GM18873 (cell line): Measurements from ENCODE around the gene EPS8.
A peak's percentile ranks its signal among the peaks of the same experiment; 100 is the strongest.
"Not testable (repeated sequence)": the region's sequence is repeated elsewhere in the genome, so short reads cannot be mapped to it uniquely, and the experiment has no call there.

Source experiments
- ATAC-seq: cut with Tn5 transposase; IDR thresholded peaks from one replicate; pipeline ENCODE4 v1.9.1; 2021; ENCODE audit warnings: mild to moderate bottlenecking, moderate library complexity, moderate number of reproducible peaks; ENCODE audit not compliant: unreplicated experiment, low FRiP score

The EPS8 gene

DNA sequence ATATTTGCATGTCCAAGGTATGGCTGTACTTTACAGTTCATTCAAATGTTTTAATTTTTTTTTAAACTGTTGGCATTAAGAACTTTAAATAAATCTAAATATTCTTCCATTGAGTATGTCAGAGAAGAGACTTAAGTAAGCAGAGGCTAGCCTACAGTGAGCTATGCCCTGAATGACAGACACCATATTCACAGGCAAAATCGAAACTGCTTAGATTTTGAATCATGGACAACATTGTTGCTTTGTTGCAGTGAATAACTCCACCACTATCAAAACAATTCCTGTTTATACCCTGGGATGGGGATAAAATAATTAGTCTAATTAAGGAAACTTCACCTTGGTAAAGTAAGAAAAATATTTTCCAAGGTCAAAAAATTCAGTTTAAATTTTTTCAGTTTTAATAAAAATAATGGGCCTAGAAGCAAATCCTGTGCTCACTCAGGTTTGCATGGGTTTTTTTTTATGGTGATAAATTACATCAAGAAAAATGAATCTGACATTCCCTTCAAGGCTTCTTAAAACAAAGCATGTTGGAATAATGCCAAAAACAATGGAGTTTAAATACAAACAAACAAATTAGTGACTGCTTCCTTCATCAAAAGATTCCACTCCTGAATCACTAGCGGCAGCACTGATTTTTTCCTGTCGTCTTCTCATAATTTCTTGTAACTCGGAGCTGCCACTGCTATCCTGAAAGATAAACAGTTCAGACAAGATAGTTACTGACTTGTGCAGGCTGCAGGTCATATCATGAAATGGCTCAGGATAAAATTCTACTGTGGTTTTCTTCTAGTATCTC is 168.2 kb downstream of the EPS8 start:
- no peak for ATAC-seq

DNA sequence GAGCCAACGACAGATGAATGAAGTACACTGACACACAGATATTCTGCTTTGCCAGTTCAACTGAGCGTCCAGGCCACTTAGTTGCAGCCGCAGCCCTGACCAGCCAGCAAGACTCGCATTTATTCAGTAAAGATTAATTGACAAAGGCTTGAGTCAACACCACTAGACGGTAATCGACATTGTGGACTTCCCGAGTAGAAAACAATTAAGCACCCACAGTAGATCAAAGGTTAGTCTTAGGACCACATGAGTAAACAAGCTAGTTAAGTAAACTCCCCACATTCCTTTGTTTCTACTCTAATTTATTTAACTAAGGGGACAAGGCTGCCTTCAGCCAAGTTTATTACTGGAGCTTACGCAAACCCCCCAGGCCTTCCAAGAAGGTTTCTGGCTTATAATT is 172.7 kb downstream of the EPS8 start:
- ATAC-seq, result not testable (repeated sequence)

DNA sequence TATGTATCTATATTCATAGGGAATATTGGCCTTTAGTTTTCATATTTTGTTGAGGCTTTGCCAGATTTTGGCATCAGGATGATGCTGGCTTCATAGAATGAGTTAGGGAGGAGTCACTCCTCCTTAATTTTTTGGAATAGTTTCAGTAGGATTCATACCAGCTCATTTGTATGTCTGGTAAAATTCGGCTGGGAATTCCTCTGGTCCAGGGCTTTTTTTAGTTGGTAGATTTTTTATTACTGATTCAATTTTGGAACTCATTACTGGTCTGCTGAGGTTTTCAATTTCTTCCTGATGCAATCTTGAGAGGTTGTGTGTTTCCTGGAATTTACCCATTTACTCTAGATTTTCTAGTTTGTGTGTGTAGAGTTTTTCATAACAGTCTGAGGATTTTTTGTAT is 175.2 kb downstream of the EPS8 start:
- no peak for ATAC-seq

DNA sequence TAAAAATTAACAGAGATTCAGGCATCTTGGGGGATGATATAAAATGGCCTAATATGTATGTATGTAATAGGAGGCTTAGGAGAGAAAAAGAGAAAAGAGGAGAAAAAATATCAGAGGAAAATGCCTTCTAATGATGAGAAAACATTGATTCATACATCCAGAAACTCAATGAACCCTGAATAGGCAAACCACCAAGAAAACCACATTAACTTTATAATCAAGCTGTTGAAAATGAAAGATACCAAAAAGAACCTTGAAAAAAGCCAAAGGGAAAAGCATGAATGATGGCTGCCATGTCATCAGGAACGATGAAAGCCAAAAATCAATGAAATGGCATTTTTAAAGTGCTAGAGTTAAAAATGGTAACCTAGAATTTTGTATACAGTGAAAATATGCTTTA is 180.2 kb downstream of the EPS8 start:
- no peak for ATAC-seq

DNA sequence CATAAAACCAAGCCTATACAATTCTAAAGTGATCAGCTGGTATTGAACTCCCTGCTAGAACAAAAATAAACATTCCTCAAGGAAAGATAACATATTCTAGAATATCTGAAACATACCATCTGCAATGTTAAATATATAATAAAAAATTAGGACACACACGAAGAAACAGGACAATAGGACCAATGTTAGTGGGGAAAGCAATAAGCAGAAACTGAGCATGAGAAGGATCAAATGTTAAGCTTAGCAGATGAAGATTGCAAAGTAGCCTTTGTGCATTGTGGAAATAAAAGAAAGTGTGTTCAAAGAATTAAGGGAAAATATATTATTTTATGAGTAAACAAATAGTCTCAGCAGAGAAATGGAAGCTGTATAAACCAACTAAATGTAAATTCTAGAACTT is 180.8 kb downstream of the EPS8 start:
- ATAC-seq, result no peak

DNA sequence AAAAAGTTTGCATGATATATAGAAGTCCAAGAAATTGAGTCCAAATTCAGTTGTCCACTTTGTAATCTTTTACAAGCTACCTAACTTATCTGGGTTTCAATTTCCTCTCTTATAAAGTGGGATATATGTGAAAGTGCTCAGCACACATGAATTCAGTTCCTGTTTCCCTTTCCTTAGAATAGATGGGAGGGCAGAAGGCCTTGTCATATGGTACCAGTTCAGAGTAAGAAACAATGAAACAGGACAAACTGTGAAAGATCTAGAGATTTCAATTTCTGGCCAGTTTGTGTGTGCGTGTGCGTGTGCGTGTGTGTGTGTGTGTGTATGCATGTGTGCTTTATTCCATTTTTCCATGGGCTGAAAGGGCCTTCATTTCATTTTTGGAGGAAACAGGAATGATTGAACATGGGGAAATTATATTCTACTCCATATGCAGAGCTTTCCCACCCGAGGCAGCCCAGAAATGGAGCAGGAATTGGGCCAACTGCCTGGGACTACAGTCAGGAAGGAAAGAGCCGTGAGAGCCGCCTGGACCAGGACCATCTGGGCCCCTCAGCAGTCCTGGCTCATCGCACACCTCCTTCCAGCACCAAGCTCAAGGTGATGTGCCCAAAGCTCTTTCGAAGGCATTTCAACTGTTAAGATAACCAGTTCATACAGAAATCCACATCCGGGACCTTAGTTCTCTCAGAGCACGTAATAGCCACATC is 183.2 kb downstream of the EPS8 start:
- no peak for ATAC-seq

DNA sequence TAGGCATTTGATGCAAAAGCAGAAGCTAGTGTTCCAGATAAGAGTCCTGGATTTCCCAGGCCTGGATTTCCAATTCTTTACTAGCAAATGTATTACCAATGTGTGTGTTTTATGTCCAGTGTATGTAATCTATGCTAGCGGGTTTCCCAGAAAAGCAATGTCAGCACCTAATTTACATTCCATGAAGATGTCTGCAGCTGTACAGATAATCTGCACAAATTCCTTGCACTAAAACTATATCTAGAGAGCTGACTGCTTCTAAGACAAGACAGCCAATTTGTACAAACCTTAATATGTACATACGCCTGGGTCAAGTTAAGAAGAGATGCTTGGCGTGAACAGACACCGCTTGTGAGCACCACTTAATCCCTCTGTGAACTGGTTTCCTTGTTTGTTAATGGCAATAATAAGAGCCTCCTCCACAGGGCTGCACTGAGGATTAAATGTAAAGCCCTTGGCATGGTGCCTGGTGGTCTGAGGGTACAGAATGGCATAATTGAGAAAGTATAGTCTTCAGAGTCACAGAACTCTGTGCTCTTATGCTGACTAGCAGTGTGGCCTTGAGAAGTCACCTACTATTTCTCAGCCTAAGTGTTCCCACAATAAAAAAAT is 185.6 kb downstream of the EPS8 start:
- ATAC-seq, result no peak

DNA sequence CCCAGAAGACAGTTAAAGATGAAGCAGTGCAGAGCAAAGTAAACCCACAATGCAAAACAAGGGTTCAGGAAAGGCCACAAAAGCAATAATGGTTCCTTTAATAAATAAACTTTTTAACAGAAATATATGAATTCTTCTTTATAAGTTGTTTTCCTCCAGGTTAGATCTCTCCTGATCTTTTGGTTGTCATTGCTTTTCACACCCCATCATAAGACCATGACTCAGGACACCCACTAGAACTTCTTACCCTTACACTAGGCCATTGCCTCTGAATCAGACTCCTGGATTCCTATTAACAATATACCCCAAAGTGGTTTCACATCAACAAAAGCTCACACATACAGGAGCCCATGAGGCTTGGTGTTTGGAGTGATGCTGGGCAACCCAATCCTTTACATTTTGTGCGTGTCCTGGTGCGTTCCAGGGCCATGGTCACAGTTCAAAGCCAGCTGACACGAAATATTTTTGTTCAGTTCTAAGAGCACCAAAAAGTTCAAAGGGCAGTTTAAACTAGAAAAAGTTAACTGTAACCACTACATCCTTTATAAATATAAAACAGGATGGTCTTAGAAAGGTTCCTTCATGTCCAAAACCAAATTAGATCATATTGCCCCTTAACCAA is 187.0 kb downstream of the EPS8 start:
- ATAC-seq, result no peak

DNA sequence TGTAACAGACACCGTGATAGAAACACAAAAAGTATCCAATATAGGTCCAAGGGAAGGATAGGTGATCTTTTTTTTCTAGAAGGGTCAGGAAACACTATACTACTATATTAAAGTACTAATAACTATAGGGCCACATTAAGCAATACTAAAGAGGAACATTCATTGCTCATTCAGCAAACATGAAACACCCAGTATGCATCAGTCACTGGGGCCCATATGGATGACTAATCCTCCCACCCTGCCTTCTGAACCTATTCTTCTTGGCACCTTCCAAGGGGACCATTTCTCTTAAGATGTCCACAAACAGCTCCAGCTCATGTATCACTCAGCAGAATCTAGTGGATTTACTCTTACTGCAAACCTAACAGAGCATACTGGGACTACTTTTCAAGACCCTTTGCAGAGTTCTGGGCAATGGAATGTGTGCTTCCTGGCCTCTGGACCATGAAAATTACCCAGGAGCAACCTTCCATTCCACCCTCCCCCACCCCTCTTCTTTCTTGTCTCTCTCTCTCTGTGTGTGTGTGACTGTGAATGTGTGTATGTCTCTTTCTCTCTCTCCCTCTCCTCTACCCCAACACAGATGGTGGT is 187.9 kb downstream of the EPS8 start:
- no peak for ATAC-seq

DNA sequence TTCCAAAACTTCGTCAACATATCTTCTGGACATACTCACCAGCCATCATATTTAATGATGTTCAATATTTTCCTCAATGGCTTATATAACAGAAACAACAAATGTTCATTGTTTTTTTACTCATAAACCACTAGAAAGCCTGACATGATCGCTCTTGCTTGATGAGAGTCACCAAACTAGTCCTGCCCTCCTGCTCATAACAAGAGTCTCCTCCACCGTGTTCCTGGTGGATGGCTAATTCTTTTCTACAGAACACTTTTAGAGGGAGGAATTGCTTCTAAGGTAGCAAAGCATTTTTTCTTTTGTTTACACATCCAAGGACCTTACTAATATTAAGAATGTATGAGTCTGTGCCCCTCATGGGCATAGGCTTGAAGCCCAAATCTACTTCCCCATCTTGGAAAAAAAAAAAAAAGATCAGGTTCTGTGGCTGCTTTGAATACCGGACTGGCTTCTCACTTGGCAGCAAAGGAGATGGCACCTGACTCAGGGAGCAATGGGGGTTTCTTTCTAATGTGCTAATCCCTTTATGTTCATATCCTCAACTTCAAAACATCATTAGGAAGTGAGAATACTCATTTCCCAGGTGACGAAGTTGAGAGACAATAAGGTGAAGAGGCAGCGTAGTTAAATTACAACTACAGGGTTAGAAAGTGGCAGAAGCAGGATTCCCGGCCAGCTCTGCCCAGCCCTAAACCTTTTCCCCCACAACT is 188.8 kb downstream of the EPS8 start:
- no peak for ATAC-seq

DNA sequence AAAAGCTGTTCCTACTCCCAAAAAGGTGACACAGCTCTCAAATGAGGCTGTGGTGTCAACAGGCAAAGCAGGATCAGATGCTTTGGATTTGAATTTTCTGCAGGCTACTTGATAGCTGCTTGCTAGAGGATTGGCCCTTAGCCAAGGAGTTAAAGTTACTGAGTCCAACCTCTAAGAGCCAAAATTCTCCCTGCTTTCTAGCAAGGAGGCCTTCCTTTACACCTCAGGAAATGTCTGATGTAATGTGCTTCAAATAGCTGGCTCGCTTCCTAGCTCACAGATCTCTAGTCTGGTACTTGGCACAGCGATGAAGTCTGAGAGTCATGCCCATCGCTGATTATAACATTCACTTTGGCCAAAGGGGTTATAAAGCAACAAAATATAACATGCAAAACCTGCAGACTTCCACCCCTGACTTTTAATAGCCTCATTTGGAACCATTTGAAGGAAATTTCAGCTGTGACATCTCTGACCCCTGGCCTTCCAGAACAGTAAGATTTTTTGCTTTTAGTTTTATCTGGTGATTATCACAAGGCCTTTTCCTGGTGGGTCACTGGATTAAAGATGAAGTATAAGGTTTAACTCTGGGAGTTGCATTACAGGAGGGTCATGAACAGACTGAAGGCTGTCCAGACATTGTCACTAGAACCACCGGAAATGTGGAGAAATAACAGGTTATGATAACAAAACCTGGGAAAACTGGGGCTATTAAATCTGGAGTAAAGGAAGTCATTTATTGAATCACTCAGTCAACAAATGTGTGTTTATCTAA is 189.7 kb downstream of the EPS8 start:
- ATAC-seq, result no peak

DNA sequence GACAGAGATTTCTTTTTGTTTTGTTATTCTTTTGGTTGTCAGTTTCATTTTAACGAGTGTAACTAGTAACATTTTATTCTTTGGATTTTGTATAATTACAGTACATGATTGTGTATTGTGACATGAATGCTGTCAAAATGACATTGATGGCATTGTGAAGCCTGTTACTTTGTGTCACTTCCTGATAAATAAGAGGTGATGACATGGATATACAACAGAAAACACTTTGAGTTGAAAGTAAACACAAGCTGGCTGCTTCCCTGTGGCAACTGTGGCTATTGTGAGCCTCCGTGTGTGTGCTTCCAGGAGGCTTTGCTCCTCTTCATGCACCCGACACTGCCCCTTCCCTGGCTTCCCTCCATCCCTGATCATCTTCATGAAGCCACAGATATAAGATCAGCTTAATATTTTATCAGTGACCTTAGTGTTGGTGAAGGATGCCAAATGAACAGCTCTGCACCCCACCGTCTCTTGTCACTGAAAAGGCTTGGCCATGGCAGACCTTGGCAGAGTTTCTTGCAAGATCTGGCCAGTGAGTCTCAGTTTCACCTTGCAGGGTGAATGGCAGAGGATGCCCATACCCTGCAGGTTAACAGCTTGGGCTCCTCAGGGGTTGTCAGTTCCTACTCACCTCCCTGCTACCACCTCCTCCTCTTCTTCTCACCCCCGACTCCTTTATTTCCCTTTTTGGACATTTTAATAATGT is 191.9 kb downstream of the EPS8 start:
- ATAC-seq, result no peak

DNA sequence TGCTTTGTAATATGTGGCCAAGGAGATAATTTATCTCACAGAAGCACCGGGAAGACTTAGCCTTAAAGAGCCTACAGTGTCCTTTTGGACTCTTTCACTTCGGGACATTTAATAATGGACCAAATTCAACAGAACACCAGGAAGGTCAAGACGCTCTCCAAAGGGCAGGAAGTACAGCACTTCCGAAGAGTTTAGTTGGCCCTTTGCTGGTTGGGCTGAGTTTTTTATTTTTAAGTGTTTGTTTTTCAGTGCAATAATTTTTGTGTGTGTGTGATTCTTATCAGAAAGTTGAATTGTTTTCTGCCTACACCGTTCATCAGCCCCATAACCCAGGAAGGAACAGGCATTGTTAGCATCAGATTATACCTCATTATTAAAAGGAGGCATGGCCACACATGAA is 193.0 kb downstream of the EPS8 start:
- ATAC-seq, result no peak

DNA sequence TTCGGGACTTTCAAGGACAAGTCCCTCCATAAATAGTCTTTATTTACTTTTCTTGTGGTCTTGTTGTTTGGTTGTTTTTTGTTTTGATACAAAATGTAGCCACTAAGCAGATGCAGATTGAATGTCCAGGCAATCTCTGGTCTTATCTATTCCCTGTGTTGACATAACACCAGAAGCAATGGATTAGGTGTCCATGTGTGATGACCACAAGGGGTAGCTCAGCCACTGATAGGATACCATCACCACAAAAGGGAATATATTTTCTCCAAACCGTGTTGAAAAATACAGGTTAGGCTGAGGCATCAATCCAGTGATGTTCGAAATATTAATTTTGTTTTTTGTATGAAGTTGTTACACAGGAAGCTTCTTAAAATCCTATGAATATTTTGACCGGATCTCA is 196.3 kb downstream of the EPS8 start:
- no peak for ATAC-seq

DNA sequence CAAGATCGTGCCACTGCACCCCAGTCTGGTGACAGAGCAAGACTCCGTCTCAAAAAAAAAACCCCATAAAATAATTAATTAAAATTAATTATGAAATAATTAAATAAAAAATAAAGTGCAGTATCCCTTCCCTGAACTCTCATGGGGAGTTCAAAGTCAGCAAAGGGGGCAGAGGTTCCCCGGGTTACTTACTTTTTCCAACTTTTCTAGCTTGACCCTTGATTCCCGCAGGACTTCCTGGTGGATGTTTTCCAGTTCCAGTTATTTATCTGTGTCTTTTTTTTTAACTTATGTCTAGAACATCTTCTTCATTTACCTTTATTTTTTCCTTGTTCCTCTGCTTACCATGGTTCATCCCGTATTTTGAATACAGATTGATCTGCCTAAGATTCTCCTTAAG is 197.4 kb downstream of the EPS8 start:
- no peak for ATAC-seq

DNA sequence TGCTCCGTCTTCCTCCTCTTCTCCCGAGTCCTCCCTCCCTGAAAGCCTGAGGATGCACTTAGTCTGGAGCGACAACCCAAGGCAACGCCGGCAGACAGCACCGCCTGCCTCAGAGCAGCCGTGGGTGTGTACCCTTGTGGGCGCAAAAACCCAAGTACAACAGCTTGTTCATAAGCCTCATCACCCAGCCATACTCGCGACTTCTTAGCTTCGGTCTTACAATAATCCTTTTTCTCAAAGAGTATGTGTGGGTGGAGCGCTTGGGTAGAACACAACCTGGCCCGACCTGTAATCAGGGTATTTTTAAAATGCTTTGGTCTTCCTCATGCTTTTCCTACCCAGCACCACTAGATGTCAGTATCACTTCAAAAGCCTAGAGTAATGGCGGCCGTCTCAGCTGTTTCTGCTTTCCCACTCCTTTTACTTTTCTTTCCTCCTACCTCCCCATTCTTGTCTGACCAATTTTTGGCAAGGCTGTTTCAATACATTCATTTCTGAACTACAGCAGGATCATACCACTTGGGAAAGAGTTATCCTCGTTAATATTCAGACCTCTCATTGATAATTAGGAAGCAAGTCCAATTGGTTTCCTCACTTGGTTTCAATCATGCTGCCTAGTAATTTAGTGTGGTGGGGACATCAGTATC is 198.9 kb downstream of the EPS8 start:
- peak; percentile 86 for ATAC-seq

DNA sequence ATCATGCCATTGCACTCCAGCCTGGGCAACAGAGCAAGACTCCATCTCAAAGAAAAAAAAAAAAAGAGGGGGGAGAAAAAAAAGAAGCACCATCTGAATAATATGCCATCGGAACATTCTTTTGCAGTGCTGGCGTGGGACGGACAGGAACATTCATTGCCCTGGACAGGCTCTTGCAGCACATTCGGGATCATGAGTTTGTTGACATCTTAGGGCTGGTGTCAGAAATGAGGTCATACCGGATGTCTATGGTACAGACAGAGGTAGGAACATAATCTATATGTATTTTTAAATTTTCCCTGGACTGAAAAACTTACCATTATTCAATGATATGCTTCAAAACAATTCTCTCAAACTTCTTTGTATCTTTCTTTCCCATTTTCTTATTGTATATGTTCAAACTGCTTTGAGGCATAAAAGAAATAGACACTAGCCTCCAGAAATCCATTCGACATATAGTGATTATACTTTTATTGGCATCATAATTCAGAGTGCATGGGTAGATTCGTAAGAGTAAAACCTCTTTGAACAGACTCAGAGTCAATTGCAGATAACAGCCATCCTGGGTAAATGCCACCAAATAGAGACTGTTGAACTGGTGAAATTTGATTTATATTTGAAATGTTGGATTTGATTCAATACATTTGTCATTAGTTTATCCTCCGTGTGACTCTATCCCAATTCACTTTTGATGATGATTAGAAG is 199.7 kb downstream of the EPS8 start:
- ATAC-seq, result no peak
